ENCODE measurements around the gene PRKG2. TPM values are rescaled to one million over a fixed set of nuclear protein-coding genes. Genes with fewer than 3 reads are reported as not detected.

The PRKG2 gene
- total and polyA plus RNA-seq, 10 of the 15 experiments (the other 5 are each of a cell fraction or from before 2014, with no cell fraction given), result not detected

- H3K9me3 ChIP-seq (replicated peaks; ENCODE audit: control insufficient read depth, insufficient read depth, low read length), result no peaks in the 10 kb centered on the region
- ChIA-PET POLR2A (no interaction called here), SMC1A (ENCODE audit: uncharacterized antibody, unreplicated experiment) (interaction anchor here (1.2 kb wide), 1 partner anchor 10 kb away, joined by 4 read pairs; no protein-coding TSS in a partner anchor), CTCF (interaction anchor here (0.8 to 1.7 kb wide), 3 partner anchors 24 to 732 kb away, joined by 3 to 4 read pairs (median 4); no protein-coding TSS in a partner anchor), RAD21 (ENCODE audit: unreplicated experiment) (no interaction called here)
- no peak for ATAC-seq
- H4K20me1 ChIP-seq (ENCODE audit: control insufficient read depth, insufficient read depth), result no peaks in the 10 kb centered on the region
- in situ Hi-C loops (cut with MboI) (no loop called here), intact Hi-C loops (cut with micrococcal nuclease; ENCODE audit: unreplicated experiment) (no loop called here)
- no peaks in the 10 kb centered on the region for H3K79me2 ChIP-seq (ENCODE audit: control insufficient read depth, insufficient read depth, low read length)
- H3K9ac ChIP-seq (ENCODE audit: control insufficient read depth, insufficient read depth, low read length), result no peak overlapping the region
- H3K4me2 ChIP-seq (ENCODE audit: control insufficient read depth, insufficient read depth), result no peak overlapping the region
- no peaks in the 10 kb centered on the region for H3K36me3 ChIP-seq (ENCODE audit: control insufficient read depth in 2 of 2, insufficient read depth in 2 of 2, low read length in 1 of 2)
- no peak for FAIRE-seq
- DNase-seq (ENCODE audit: low read depth, low spot score), result no peak
- H3K4me1 ChIP-seq (ENCODE audit: control insufficient read depth, insufficient read depth, low read length), result no peaks in the 10 kb centered on the region
- no peak overlapping the region for H3K4me3 ChIP-seq
- no peak overlapping the region for H2AFZ ChIP-seq (ENCODE audit: control insufficient read depth, low read depth, low read length)
- no TSS peak for BruUV-seq (replicated peaks)
- no peak overlapping the region for H3K27ac ChIP-seq (ENCODE audit: control insufficient read depth, insufficient read depth)
- WGBS (ENCODE audit: insufficient coverage, insufficient replicate concordance, low lambda C conversion rate, missing lambda C conversion rate), result 24% methylated on average over 2 of the region's 2 CpGs
- no peaks in the 10 kb centered on the region; a peak in 1 of 4 replicates for H3K27me3 ChIP-seq (replicated peaks in 1 of 2; ENCODE audit: control insufficient read depth in 2 of 2, insufficient read depth in 2 of 2, low read length in 1 of 2)
- no peak for TF ChIP-seq ZZZ3 (IDR thresholded peaks at IDR 0.05; ENCODE audit: control insufficient read depth, insufficient read length, low read depth)
- TF ChIP-seq ATF2 (IDR thresholded peaks at IDR 0.05; ENCODE audit: low read length), result no peak
- no peak for TF ChIP-seq MYC (IDR thresholded peaks at IDR 0.05; ENCODE audit: insufficient read depth, insufficient read length, insufficient replicate concordance, low read length, severe bottlenecking)
- no peak for TF ChIP-seq SMAD5 (IDR thresholded peaks at IDR 0.05; ENCODE audit: low read depth)
- TF ChIP-seq REST (IDR thresholded peaks at IDR 0.05; ENCODE audit: low read depth, low read length), result no peak
- no peak for TF ChIP-seq ZBTB4 (CRISPR knock-in tag; IDR thresholded peaks at IDR 0.05)
- no peak for TF ChIP-seq SMC3 (IDR thresholded peaks at IDR 0.05; ENCODE audit: borderline replicate concordance, low read length)
- TF ChIP-seq DPF2 (IDR thresholded peaks at IDR 0.05), result no peak
- no peak for TF ChIP-seq MLLT1 (IDR thresholded peaks at IDR 0.05)
- no peak for TF ChIP-seq IRF5 (IDR thresholded peaks at IDR 0.05; ENCODE audit: borderline replicate concordance)
- TF ChIP-seq NRF1 (conservative IDR thresholded peaks at IDR 0.05; ENCODE audit: low read depth, low read length), result no peak
- TF ChIP-seq JUNB (IDR thresholded peaks at IDR 0.05), result no peak
These were observed 121.2 kb downstream of the PRKG2 start for GRCh38 chr4:81093720-81094401.
